ENCODE data around the gene KRTAP5-8.
"Not testable (repeated sequence)": the region's sequence is repeated elsewhere in the genome, so short reads cannot be mapped to it uniquely, and the experiment has no call there.

KRTAP5-8 gene

GRCh38 chr11:71505781-71506180 is 32.0 kb upstream of the KRTAP5-8 start:
- in situ Hi-C loops (cut with MboI; ENCODE audit: low pct_unique_long_range_greater_than_20kb, low sequenced_read_pairs, unreplicated experiment), result no loop called here
- no peak for DNase-seq (ENCODE audit: low spot score)
- no peak for TF ChIP-seq CTCF (IDR thresholded peaks at IDR 0.05; ENCODE audit: extremely low read depth, insufficient read depth, missing control alignments)

- no peak for TF ChIP-seq CTCF (IDR thresholded peaks at IDR 0.05; ENCODE audit: extremely low read depth, insufficient read depth, missing control alignments)
- DNase-seq (ENCODE audit: low spot score), result no peak
- in situ Hi-C loops (cut with MboI; ENCODE audit: low pct_unique_long_range_greater_than_20kb, low sequenced_read_pairs, unreplicated experiment), result no loop called here
These were observed 30.7 kb upstream of the KRTAP5-8 start for GRCh38 chr11:71507102-71507501.

GRCh38 chr11:71518506-71519471 is 19.0 kb upstream of the KRTAP5-8 start:
- no peak for TF ChIP-seq CTCF (IDR thresholded peaks at IDR 0.05; ENCODE audit: extremely low read depth, insufficient read depth, missing control alignments)
- no peak for DNase-seq (ENCODE audit: low spot score)
- in situ Hi-C loops (cut with MboI; ENCODE audit: low pct_unique_long_range_greater_than_20kb, low sequenced_read_pairs, unreplicated experiment), result no loop called here

- TF ChIP-seq CTCF (IDR thresholded peaks at IDR 0.05; ENCODE audit: extremely low read depth, insufficient read depth, missing control alignments), result no peak
- no peak for DNase-seq (ENCODE audit: low spot score)
- in situ Hi-C loops (cut with MboI; ENCODE audit: low pct_unique_long_range_greater_than_20kb, low sequenced_read_pairs, unreplicated experiment), result no loop called here
These were observed 18.3 kb upstream of the KRTAP5-8 start for GRCh38 chr11:71519546-71519945.

- no peak for DNase-seq (ENCODE audit: low spot score)
- no peak for TF ChIP-seq CTCF (IDR thresholded peaks at IDR 0.05; ENCODE audit: extremely low read depth, insufficient read depth, missing control alignments)
- in situ Hi-C loops (cut with MboI; ENCODE audit: low pct_unique_long_range_greater_than_20kb, low sequenced_read_pairs, unreplicated experiment), result loop anchor here (5.0 kb wide), 1 partner anchor 37 kb away; no protein-coding TSS in a partner anchor
These were observed 12.5 kb upstream of the KRTAP5-8 start for GRCh38 chr11:71525188-71525937.

- in situ Hi-C loops (cut with MboI; ENCODE audit: low pct_unique_long_range_greater_than_20kb, low sequenced_read_pairs, unreplicated experiment), result loop anchor here (5.0 kb wide), 1 partner anchor 36 kb away; no protein-coding TSS in a partner anchor
- DNase-seq (ENCODE audit: low spot score), result no peak
- no peak for TF ChIP-seq CTCF (IDR thresholded peaks at IDR 0.05; ENCODE audit: extremely low read depth, insufficient read depth, missing control alignments)
These were observed 11.8 kb upstream of the KRTAP5-8 start for GRCh38 chr11:71525938-71526495.

- DNase-seq (ENCODE audit: low spot score), result not testable (repeated sequence)
- in situ Hi-C loops (cut with MboI; ENCODE audit: low pct_unique_long_range_greater_than_20kb, low sequenced_read_pairs, unreplicated experiment), result loop anchor here (5.0 kb wide), 1 partner anchor 35 kb away; no protein-coding TSS in a partner anchor
These were observed 10.8 kb upstream of the KRTAP5-8 start, which contains the start of gene KRTAP5-7 for GRCh38 chr11:71526796-71527575. TSS of gene KRTAP5-7 (plus strand) at chr11:71527267. CDS start at chr11:71527301, 34 bp downstream.
